ENCODE data around the gene HDHD5.

DNA sequence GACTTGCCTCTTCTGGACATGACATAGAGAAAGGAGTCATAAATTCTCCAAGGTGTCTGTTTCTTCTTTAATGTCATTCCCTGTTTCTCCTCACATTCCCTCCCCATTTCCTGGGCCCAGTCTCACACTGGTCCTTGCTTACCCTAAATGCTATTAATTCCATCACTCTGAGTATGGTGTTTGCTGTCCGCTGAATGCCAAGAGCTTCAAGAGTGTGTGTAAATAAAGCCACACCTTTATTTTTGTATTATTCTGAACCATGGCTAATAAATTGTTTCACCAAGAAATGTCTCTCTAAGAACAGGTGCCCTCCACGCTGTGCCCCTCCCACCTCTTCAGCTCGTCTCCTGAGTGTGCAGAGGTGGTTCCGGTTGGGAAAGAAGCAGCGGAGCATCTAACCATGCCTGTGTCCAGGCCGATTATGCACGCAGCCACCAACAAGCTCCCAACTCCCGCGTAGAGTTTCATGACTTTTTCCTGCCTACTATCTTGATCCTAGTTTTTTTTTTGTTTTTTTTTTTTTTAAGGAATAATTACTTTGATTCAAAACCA lies 46.5 kb downstream of the HDHD5 start:
- TF ChIP-seq YY1 (IDR thresholded peaks at IDR 0.05; ENCODE audit: insufficient read depth, insufficient read length) (no peak), ZNF274 (IDR thresholded peaks at IDR 0.05; ENCODE audit: low read depth, low read length) (no peak), SUZ12 (IDR thresholded peaks at IDR 0.05; ENCODE audit: extremely low read depth, insufficient read depth, insufficient read length) (no peak)

Data from NT2/D1 (cell line).